ENCODE results near the gene TMPRSS12. TPM values are rescaled to one million over a fixed set of nuclear protein-coding genes. Genes with fewer than 3 reads are reported as not detected.

Gene TMPRSS12
- total RNA-seq, 2 experiments from 2014 or later = not detected

- Histone ChIP-seq H3K4me1 (ENCODE audit: insufficient read depth, low read length, poor library complexity, severe bottlenecking) (no peaks in the 10 kb centered on the region), H2AFZ (ENCODE audit: low read length) (0 out of 2 replicates have a peak overlapping the region, but pooled peaks have one; percentile 23), H4K20me1 (ENCODE audit: insufficient read depth, low read length) (no peaks in the 10 kb centered on the region), H3K36me3 (ENCODE audit: insufficient read depth, low read length) (no peaks in the 10 kb centered on the region), H3K4me3 (ENCODE audit: low read depth, low read length, poor library complexity, severe bottlenecking) (no peak overlapping the region), H3K9me2 (ENCODE audit: insufficient read depth, low read length) (no peaks in the 10 kb centered on the region), H3K79me2 (ENCODE audit: insufficient read depth, low read depth, low read length) (no peaks in the 10 kb centered on the region), H3K27ac (ENCODE audit: low read depth, low read length, poor library complexity, severe bottlenecking) (no peak overlapping the region), H3K9me3 (ENCODE audit: low read length) (peaks cover 8% of the 10 kb centered on the region), H3K4me2 (ENCODE audit: low read length) (no peak overlapping the region)
- ChIA-PET CTCF (ENCODE audit: unreplicated experiment) (interaction anchor here (0.6 kb wide), 1 partner anchor 43 kb away, joined by 3 read pairs; no protein-coding TSS in a partner anchor), POLR2A (interaction anchor here (0.7 kb wide), 1 partner anchor 1341 kb away, joined by 4 read pairs; no protein-coding TSS in a partner anchor)
- BruUV-seq (replicated peaks) = no TSS peak
- no peak for DNase-seq (ENCODE audit: low spot score)
- intact Hi-C loops (cut with micrococcal nuclease; ENCODE audit: unreplicated experiment) = no loop called here
- TF ChIP-seq EZH2phosphoT487 (IDR thresholded peaks at IDR 0.05; ENCODE audit: borderline replicate concordance, low read depth, low read length) (no peak), CTCF (conservative IDR thresholded peaks at IDR 0.05; ENCODE audit: low read length) (no peak)
Measured at GRCh38 chr12:50840809-50841487, 1.8 kb upstream of the TMPRSS12 start.

- Histone ChIP-seq H3K36me3 (ENCODE audit: insufficient read depth, low read length) (no peaks in the 10 kb centered on the region), H4K20me1 (ENCODE audit: insufficient read depth, low read length) (no peaks in the 10 kb centered on the region), H3K4me2 (ENCODE audit: low read length) (no peak overlapping the region), H3K9me2 (ENCODE audit: insufficient read depth, low read length) (no peaks in the 10 kb centered on the region), H3K4me1 (ENCODE audit: insufficient read depth, low read length, poor library complexity, severe bottlenecking) (no peaks in the 10 kb centered on the region), H3K79me2 (ENCODE audit: insufficient read depth, low read depth, low read length) (no peaks in the 10 kb centered on the region), H3K4me3 (ENCODE audit: low read depth, low read length, poor library complexity, severe bottlenecking) (no peak overlapping the region), H3K27ac (ENCODE audit: low read depth, low read length, poor library complexity, severe bottlenecking) (no peak overlapping the region), H3K9me3 (ENCODE audit: low read length) (peaks cover 8% of the 10 kb centered on the region), H2AFZ (ENCODE audit: low read length) (no peak overlapping the region)
- no TSS peak for BruUV-seq (replicated peaks)
- POLR2A ChIA-PET = no interaction called here
- CTCF ChIA-PET (ENCODE audit: unreplicated experiment) = no interaction called here
- intact Hi-C loops (cut with micrococcal nuclease; ENCODE audit: unreplicated experiment) = no loop called here
- no peak for DNase-seq (ENCODE audit: low spot score)
- TF ChIP-seq EZH2phosphoT487 (IDR thresholded peaks at IDR 0.05; ENCODE audit: borderline replicate concordance, low read depth, low read length) (no peak), CTCF (conservative IDR thresholded peaks at IDR 0.05; ENCODE audit: low read length) (no peak)
Measured at GRCh38 chr12:50841716-50842531, 802 bp upstream of the TMPRSS12 start.

Measured in OCI-LY7 (cell line).